ENCODE results near the gene PARD3B. TPM values are rescaled to one million over a fixed set of nuclear protein-coding genes. Genes with fewer than 3 reads are reported as not detected.

Gene PARD3B
- total RNA-seq, 1 experiment from 2014 or later: 7.6 TPM

- Histone ChIP-seq H3F3A (ENCODE audit: insufficient read depth, low read depth) (no peaks in the 10 kb centered on the region), H3K9me2 (ENCODE audit: insufficient read depth) (no peaks in the 10 kb centered on the region; the same call in 1 of the 2 replicates), H3K4me3 (no peak overlapping the region), H3K27ac (no peak overlapping the region), H2AFZ (no peak overlapping the region), H3K79me2 (ENCODE audit: low read depth) (no peaks in the 10 kb centered on the region), H3K36me3 (ENCODE audit: low read depth) (no peaks in the 10 kb centered on the region), H3K9me3 (ENCODE audit: insufficient read depth, low read depth) (no peaks in the 10 kb centered on the region), H3K4me1 (replicated peaks; ENCODE audit: insufficient read depth) (no peaks in the 10 kb centered on the region), H4K20me1 (ENCODE audit: insufficient read depth) (no peaks in the 10 kb centered on the region; the same call in 1 of the 2 replicates), H3K4me2 (no peak overlapping the region), H3K27me3 (ENCODE audit: insufficient read depth, low read depth) (no peaks in the 10 kb centered on the region)
- no peak for DNase-seq
- ChIA-PET POLR2A (ENCODE audit: unreplicated experiment) (no interaction called here), CTCF (no interaction called here)
- no peak for TF ChIP-seq CTCF (conservative IDR thresholded peaks at IDR 0.05)
- no peak for TF ChIP-seq EZH2 (IDR thresholded peaks at IDR 0.05; ENCODE audit: low read depth)
- intact Hi-C loops (cut with micrococcal nuclease; ENCODE audit: unreplicated experiment): no loop called here
- no TSS peak for BruUV-seq (replicated peaks)
Measured at GRCh38 chr2:204585930-204586329, 40.7 kb downstream of the PARD3B start.

DNA sequence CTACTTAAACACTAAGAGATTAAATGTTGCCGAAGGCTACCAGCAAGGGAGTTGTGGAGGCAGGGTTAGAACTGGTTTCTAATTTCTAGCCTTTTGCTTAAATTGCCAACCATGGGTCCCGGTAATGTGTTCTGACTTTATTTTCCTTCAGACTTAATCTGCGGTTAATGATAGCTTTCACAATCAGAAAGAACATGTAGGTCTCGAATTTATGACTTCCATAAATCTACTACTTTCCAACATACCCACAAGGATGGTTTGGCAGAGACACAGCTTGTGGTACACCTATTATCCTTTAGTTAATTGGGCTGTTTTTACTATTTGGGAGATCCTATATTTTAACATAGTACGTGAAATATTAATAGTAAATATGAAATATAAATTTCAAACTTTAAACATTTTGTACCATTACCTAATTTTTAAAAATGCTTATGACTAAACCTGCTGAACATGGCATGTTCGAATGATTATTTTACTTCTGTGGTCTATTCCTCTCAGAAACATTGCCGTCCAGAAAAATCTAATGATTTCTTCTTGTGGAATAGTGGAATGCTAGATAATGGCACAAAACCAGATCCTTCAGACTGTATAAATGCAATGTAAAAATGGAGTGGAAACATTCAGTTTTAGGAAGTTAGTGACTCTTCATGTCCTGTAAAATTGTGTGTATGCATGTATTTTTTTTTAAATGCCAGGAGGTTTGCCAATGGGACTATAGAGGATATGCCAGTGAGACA, 41.3 kb downstream of the PARD3B start:
- no peaks in the 10 kb centered on the region; the same call in 1 of the 2 replicates for H3K9me2 ChIP-seq (ENCODE audit: insufficient read depth)
- no TSS peak for BruUV-seq (replicated peaks)
- CTCF ChIA-PET: no interaction called here

GRCh38 chr2:204590063-204590462, 44.8 kb downstream of the PARD3B start:
- POLR2A ChIA-PET (ENCODE audit: unreplicated experiment): no interaction called here

More for the DNA sequence above, 41.3 kb downstream of the PARD3B start:
- no peak for DNase-seq
- Histone ChIP-seq H3K4me2 (no peak overlapping the region), H3K27me3 (ENCODE audit: insufficient read depth, low read depth) (no peaks in the 10 kb centered on the region), H3K79me2 (ENCODE audit: low read depth) (no peaks in the 10 kb centered on the region), H3K36me3 (ENCODE audit: low read depth) (no peaks in the 10 kb centered on the region), H3K4me1 (replicated peaks; ENCODE audit: insufficient read depth) (no peaks in the 10 kb centered on the region), H4K20me1 (ENCODE audit: insufficient read depth) (no peaks in the 10 kb centered on the region; the same call in 1 of the 2 replicates), H3K4me3 (no peak overlapping the region), H3K9me3 (ENCODE audit: insufficient read depth, low read depth) (no peaks in the 10 kb centered on the region), H2AFZ (no peak overlapping the region), H3F3A (ENCODE audit: insufficient read depth, low read depth) (no peaks in the 10 kb centered on the region), H3K27ac (no peak overlapping the region)
- intact Hi-C loops (cut with micrococcal nuclease; ENCODE audit: unreplicated experiment): no loop called here
- TF ChIP-seq EZH2 (IDR thresholded peaks at IDR 0.05; ENCODE audit: low read depth) (no peak), CTCF (conservative IDR thresholded peaks at IDR 0.05) (no peak)
- POLR2A ChIA-PET (ENCODE audit: unreplicated experiment): no interaction called here

More at GRCh38 chr2:204590063-204590462, 44.8 kb downstream of the PARD3B start:
- Histone ChIP-seq H3K4me3 (no peak overlapping the region), H3K36me3 (ENCODE audit: low read depth) (no peaks in the 10 kb centered on the region), H3F3A (ENCODE audit: insufficient read depth, low read depth) (no peaks in the 10 kb centered on the region), H3K79me2 (ENCODE audit: low read depth) (no peaks in the 10 kb centered on the region), H3K27ac (no peak overlapping the region), H4K20me1 (ENCODE audit: insufficient read depth) (no peaks in the 10 kb centered on the region; the same call in 1 of the 2 replicates), H3K4me2 (no peak overlapping the region), H2AFZ (no peak overlapping the region), H3K9me2 (ENCODE audit: insufficient read depth) (no peaks in the 10 kb centered on the region; the same call in 1 of the 2 replicates), H3K4me1 (replicated peaks; ENCODE audit: insufficient read depth) (no peaks in the 10 kb centered on the region), H3K9me3 (ENCODE audit: insufficient read depth, low read depth) (no peaks in the 10 kb centered on the region), H3K27me3 (ENCODE audit: insufficient read depth, low read depth) (no peaks in the 10 kb centered on the region)
- TF ChIP-seq CTCF (conservative IDR thresholded peaks at IDR 0.05) (no peak), EZH2 (IDR thresholded peaks at IDR 0.05; ENCODE audit: low read depth) (no peak)
- BruUV-seq (replicated peaks): no TSS peak
- intact Hi-C loops (cut with micrococcal nuclease; ENCODE audit: unreplicated experiment): no loop called here
- CTCF ChIA-PET: no interaction called here
- no peak for DNase-seq

Measured in PC-9 (cell line).